HepG2 (cell line): ENCODE results near the gene FHIT. TPM values are rescaled to one million over a fixed set of nuclear protein-coding genes. Genes with fewer than 3 reads are reported as not detected.

ENCODE experiments used
- ATAC-seq: fragments of 200-7000 bp; cut with Tn5 transposase; 3 replicates; pipeline ENCODE4 v1.9.1; 2020; ENCODE audit warnings: mild to moderate bottlenecking, moderate library complexity
- BruUV-seq: library from RNA; stranded (reverse); fragments of 400-500 nt; replicated peaks from 2 replicates; lab custom pipeline; 2021; lab: Mats Ljungman, UMichigan
- CTCF ChIA-PET: fragments of 300-600 bp; formaldehyde crosslinking; extraction: SDS; loops from one replicate; lab custom pipeline; 2021; ENCODE audit warnings: low total read pairs, inconsistent platforms, low intra/inter-chr PET ratio; lab: Yijun Ruan, JAX
- POLR2A ChIA-PET: fragments of 350-600 bp; sonication (Branson Sonifier 250); formaldehyde crosslinking; loops from one replicate; lab custom pipeline; 2020; ENCODE audit warnings: antibody characterized with exemption, inconsistent platforms; lab: Yijun Ruan, JAX
- DNase-seq: peaks from one replicate; pipeline ENCODE4 v3.0.0-alpha.2; 2015; ENCODE audit warnings: low spot score
- FAIRE-seq: peaks from 3 replicates; lab custom pipeline; 2011; peaks lifted over from hg19 to GRCh38; lab: Jason Lieb, UNC
- H2AFZ ChIP-seq: one replicate; pipeline ENCODE4 v1.6.1; 2011; ENCODE audit warnings: low read length, inconsistent platforms
- H3K27ac ChIP-seq: fragments of 300-600 bp; 3 replicates; pipeline ENCODE4 v1.8.0; 2011; ENCODE audit warnings: mixed run types, mild to moderate bottlenecking, mixed read lengths, low read length, inconsistent platforms; ENCODE audit not compliant: insufficient read depth; ENCODE audit errors: extremely low read length
- H3K27me3 ChIP-seq, 2 experiments: fragments of 200-600 bp in 1 of 2; 2 replicates in 1 of 2; 3 replicates in 1 of 2; pipeline versions ENCODE4 v1.6.0 to v1.8.0; 2011; ENCODE audit warnings: low read length in 2 of 2, mild to moderate bottlenecking in 2 of 2, moderate library complexity in 2 of 2, inconsistent platforms in 1 of 2; ENCODE audit not compliant: insufficient read depth in 2 of 2, control insufficient read depth in 1 of 2
- H3K36me3 ChIP-seq, 2 experiments: fragments of 200-600 bp in 1 of 2; replicated peaks in 1 of 2; 2 replicates in 1 of 2; 3 replicates in 1 of 2; pipeline versions ENCODE4 v1.5.1 to v1.8.0; 2011; ENCODE audit warnings: low read length in 2 of 2, inconsistent platforms in 1 of 2; ENCODE audit not compliant: insufficient read depth in 2 of 2, control insufficient read depth in 1 of 2
- H3K4me1 ChIP-seq: 2 replicates; pipeline ENCODE4 v1.5.1; 2012; ENCODE audit warnings: low read length, inconsistent platforms; ENCODE audit not compliant: insufficient read depth
- H3K4me2 ChIP-seq: 2 replicates; pipeline ENCODE4 v1.6.0; 2011; ENCODE audit warnings: low read depth, low read length, inconsistent platforms
- H3K4me3 ChIP-seq, 3 experiments: fragments of 200-600 bp in 1 of 3; sonication (generic), shearing (Covaris generic) in 1 of 3; replicated peaks in 1 of 3; 2 replicates each; pipeline ENCODE4 v1.5.1; 2011 to 2016; ENCODE audit warnings: low read length in 3 of 3, inconsistent platforms in 2 of 3, low read depth in 2 of 3, mild to moderate bottlenecking in 2 of 3, control low read depth in 1 of 3, mixed read lengths in 1 of 3; ENCODE audit not compliant: insufficient read depth in 1 of 3
- H3K79me2 ChIP-seq: one replicate; pipeline ENCODE4 v1.6.1; 2011; ENCODE audit warnings: low read length, inconsistent platforms; ENCODE audit not compliant: insufficient read depth
- H3K9ac ChIP-seq: 2 replicates; pipeline ENCODE4 v1.6.0; 2011; ENCODE audit warnings: mild to moderate bottlenecking, low read depth, low read length, inconsistent platforms; ENCODE audit not compliant: insufficient read depth
- H3K9me3 ChIP-seq: 2 replicates; pipeline ENCODE4 v1.5.1; 2012; ENCODE audit warnings: mild to moderate bottlenecking, low read length
- H4K20me1 ChIP-seq: 2 replicates; pipeline ENCODE4 v1.6.0; 2011; ENCODE audit warnings: inconsistent platforms, mild to moderate bottlenecking, low read length, moderate library complexity; ENCODE audit not compliant: insufficient read depth
- ASH2L ChIP-seq: fragments of 300-600, 200-600 bp; sonication (generic); IDR thresholded peaks from 2 replicates; pipeline ENCODE4 v1.7.0; 2017; ENCODE audit warnings: low read depth, mild to moderate bottlenecking, moderate library complexity, mixed read lengths, low read length; ENCODE audit not compliant: insufficient read length
- ATF4 ChIP-seq, 2 experiments: fragments of 450-650 bp in 1 of 2; sonication (generic) in 1 of 2; formaldehyde crosslinking; IDR thresholded peaks; 2 replicates each; pipeline versions ENCODE4 v1.5.0 to v1.8.0; 2020 to 2022; ENCODE audit warnings: mild to moderate bottlenecking in 1 of 2, missing genetic modification reagents in 1 of 2
- BRD4 ChIP-seq: sonication (generic); formaldehyde crosslinking; IDR thresholded peaks from 2 replicates; pipeline ENCODE4 v1.4.0; 2020; ENCODE audit warnings: missing genetic modification reagents
- EED ChIP-seq: sonication (generic); formaldehyde crosslinking; IDR thresholded peaks from 2 replicates; pipeline ENCODE4 v1.5.0; 2020; ENCODE audit warnings: mild to moderate bottlenecking, missing genetic modification reagents
- EZH2 ChIP-seq: conservative IDR thresholded peaks from 2 replicates; pipeline ENCODE4 v1.6.1; 2012; ENCODE audit warnings: mild to moderate bottlenecking, low read depth, low read length, moderate library complexity
- FLYWCH1 ChIP-seq: sonication (generic); formaldehyde crosslinking; IDR thresholded peaks from 2 replicates; pipeline ENCODE4 v1.8.1; 2023; ENCODE audit warnings: mild to moderate bottlenecking, missing genetic modification reagents
- FOXA3 ChIP-seq: IDR thresholded peaks from 2 replicates; pipeline ENCODE4 v1.6.1; 2016; ENCODE audit warnings: missing genetic modification reagents, missing compliant biosample characterization
- HCFC1 ChIP-seq: fragments of 150-350 bp; IDR thresholded peaks from 2 replicates; pipeline ENCODE4 v1.6.1; 2014; ENCODE audit warnings: low read depth, low read length
- HES4 ChIP-seq: sonication (generic); formaldehyde crosslinking; IDR thresholded peaks from 2 replicates; pipeline ENCODE4 v1.9.0; 2021; ENCODE audit warnings: mild to moderate bottlenecking, missing genetic modification reagents, borderline replicate concordance
- KAT7 ChIP-seq: IDR thresholded peaks from 2 replicates; pipeline ENCODE4 v1.6.1; 2018; ENCODE audit warnings: borderline replicate concordance, missing compliant biosample characterization
- MED8 ChIP-seq: sonication (generic); formaldehyde crosslinking; IDR thresholded peaks from 2 replicates; pipeline ENCODE4 v1.8.1; 2023; ENCODE audit warnings: mild to moderate bottlenecking, missing genetic modification reagents; ENCODE audit not compliant: insufficient replicate concordance
- MEIS1 ChIP-seq: sonication (generic); formaldehyde crosslinking; IDR thresholded peaks from 2 replicates; pipeline ENCODE4 v1.9.0; 2021; ENCODE audit warnings: mild to moderate bottlenecking, missing genetic modification reagents, moderate library complexity, borderline replicate concordance
- NFE2L1 ChIP-seq: sonication (generic); formaldehyde crosslinking; IDR thresholded peaks from 2 replicates; pipeline ENCODE4 v1.4.0; 2020; ENCODE audit warnings: missing genetic modification reagents, mild to moderate bottlenecking, borderline replicate concordance
- NR2F6 ChIP-seq, 2 experiments: IDR thresholded peaks; 2 replicates each; pipeline ENCODE4 v1.6.1; 2016; ENCODE audit warnings: antibody characterized with exemption in 1 of 2, mild to moderate bottlenecking in 1 of 2
- POLR2A ChIP-seq, 2 experiments: IDR thresholded peaks; 2 replicates each; pipeline ENCODE4 v1.6.1; 2011; ENCODE audit warnings: low read depth in 2 of 2, low read length in 2 of 2, mild to moderate bottlenecking in 1 of 2, moderate library complexity in 1 of 2; ENCODE audit not compliant: insufficient read depth in 1 of 2
- RFXAP ChIP-seq: sonication (generic); formaldehyde crosslinking; IDR thresholded peaks from 2 replicates; pipeline ENCODE4 v1.4.0; 2020; ENCODE audit warnings: missing genetic modification reagents, borderline replicate concordance
- SOX5 ChIP-seq: IDR thresholded peaks from 2 replicates; pipeline ENCODE4 v1.6.1; 2016; ENCODE audit warnings: borderline replicate concordance
- SP5 ChIP-seq: IDR thresholded peaks from 2 replicates; pipeline ENCODE4 v1.6.1; 2016; ENCODE audit warnings: low read depth, borderline replicate concordance
- ZBTB3 ChIP-seq: sonication (generic); formaldehyde crosslinking; IDR thresholded peaks from 2 replicates; pipeline ENCODE4 v1.4.0; 2020; ENCODE audit warnings: low read depth, mild to moderate bottlenecking, moderate library complexity, missing genetic modification reagents, borderline replicate concordance
- ZFP41 ChIP-seq: sonication (generic); formaldehyde crosslinking; IDR thresholded peaks from 2 replicates; pipeline ENCODE4 v1.4.0; 2020; ENCODE audit warnings: mild to moderate bottlenecking, missing genetic modification reagents, borderline replicate concordance
- ZNF124 ChIP-seq: sonication (generic); formaldehyde crosslinking; IDR thresholded peaks from 2 replicates; pipeline ENCODE4 v1.4.0; 2020; ENCODE audit warnings: missing genetic modification reagents
- ZNF468 ChIP-seq: sonication (generic); formaldehyde crosslinking; IDR thresholded peaks from 2 replicates; pipeline ENCODE4 v1.8.0; 2022; ENCODE audit warnings: mild to moderate bottlenecking, moderate library complexity, missing genetic modification reagents
- ZNF572 ChIP-seq: sonication (generic); formaldehyde crosslinking; IDR thresholded peaks from 2 replicates; pipeline ENCODE4 v1.5.1; 2020; ENCODE audit warnings: mild to moderate bottlenecking, missing genetic modification reagents
- ZNF589 ChIP-seq: sonication (generic); formaldehyde crosslinking; conservative IDR thresholded peaks from 2 replicates; pipeline ENCODE4 v1.8.0; 2022; ENCODE audit warnings: mild to moderate bottlenecking, moderate library complexity, missing genetic modification reagents
- ZNF616 ChIP-seq: sonication (generic); formaldehyde crosslinking; IDR thresholded peaks from 2 replicates; pipeline ENCODE4 v1.5.0; 2020; ENCODE audit warnings: low read depth, mild to moderate bottlenecking, missing genetic modification reagents
- ZNF703 ChIP-seq: sonication (generic); formaldehyde crosslinking; IDR thresholded peaks from 2 replicates; pipeline ENCODE4 v1.5.1; 2020; ENCODE audit warnings: missing genetic modification reagents, mild to moderate bottlenecking, moderate library complexity, borderline replicate concordance
- ZNF772 ChIP-seq: sonication (generic); formaldehyde crosslinking; IDR thresholded peaks from 2 replicates; pipeline ENCODE4 v1.5.0; 2020; ENCODE audit warnings: mild to moderate bottlenecking, missing genetic modification reagents
- WGBS: methylation state at CpG from one replicate; pipeline ENCODE4 v1.1.6; 2017; ENCODE audit warnings: low lambda C conversion rate; 5-methylcytosine and 5-hydroxymethylcytosine counted together
- in situ Hi-C: cut with HindIII; loops from 2 replicates; pipeline ENCODE4 v1.10.0; 2017; ENCODE audit warnings: low pct_unique_long_range_greater_than_20kb; ENCODE audit not compliant: extremely low pct_ligation_motif_present
- intact Hi-C: fragments of 100-400 bp; cut with micrococcal nuclease; formaldehyde crosslinking; loops from one replicate; pipeline ENCODE4 v1.10.0; 2022; ENCODE audit not compliant: unreplicated experiment
- polyA plus RNA-seq, 8 experiments: library from polyadenylated mRNA; depleted of rRNA in 3 of 8; stranded (reverse) in 7 of 8; unstranded in 1 of 8; fragments of >200 nt; fragmentation: Illumina TruSeq in 4 of 8; extraction: Trizol in 4 of 8; gene quantifications; 2 replicates each; pipeline versions ENCODE4 v1.2.1 to v1.2.3, GENCODE V29; 2011 to 2016; ENCODE audit warnings: low read depth in 4 of 8, missing spikeins in 1 of 8, mixed read lengths in 1 of 8; ENCODE audit not compliant: insufficient read depth in 1 of 8
- total RNA-seq, 5 experiments: library from RNA; depleted of rRNA; stranded (reverse); fragments of >200 nt; fragmentation: Illumina TruSeq; extraction: Trizol; gene quantifications; 2 replicates each; pipeline ENCODE4 v1.2.3, GENCODE V29; 2016; ENCODE audit warnings: low read depth in 1 of 5

FHIT gene
- total and polyA plus RNA-seq, 2 of the 13 experiments (the other 11 are each of a cell fraction or from before 2014, with no cell fraction given) = 4.0 to 4.6 TPM

- in situ Hi-C loops (no loop called here), intact Hi-C loops (no loop called here)
- FAIRE-seq = peak; percentile 73
- POLR2A ChIA-PET = no interaction called here
- Histone ChIP-seq H3K4me1 (peaks cover 28% of the 10 kb centered on the region), H3K79me2 (no peaks in the 10 kb centered on the region), H3K9ac (no peak overlapping the region), H3K27ac (peak overlapping the region; percentile 45), H2AFZ (no peak overlapping the region), H3K9me3 (no peaks in the 10 kb centered on the region), H3K4me3 (no peak overlapping the region), H4K20me1 (no peaks in the 10 kb centered on the region), H3K4me2 (peak overlapping the region; percentile 30; the same call in 1 of the 2 replicates), H3K36me3 (no peaks in the 10 kb centered on the region), H3K27me3 (no peaks in the 10 kb centered on the region; a peak in 1 of 5 replicates)
- CTCF ChIA-PET = no interaction called here
- peak; percentile 100 for ATAC-seq
- WGBS = 26% methylated on average over 3 of the region's 6 CpGs
- no TSS peak for BruUV-seq
- peak; percentile 93 for DNase-seq
- TF ChIP-seq MEIS1 (CRISPR knock-in tag) (0 out of 2 replicates have a peak, but pooled peaks have one; percentile 55), ASH2L (peak; percentile 58), ZNF124 (CRISPR knock-in tag) (0 out of 2 replicates have a peak, but pooled peaks have one; percentile 37), MED8 (CRISPR knock-in tag) (no peak), NFE2L1 (CRISPR knock-in tag) (no peak), FOXA3 (peak; percentile 95), ZNF703 (CRISPR knock-in tag) (no peak), HES4 (CRISPR knock-in tag) (no peak), EZH2 (no peak), ZNF616 (CRISPR knock-in tag) (no peak), ZNF589 (CRISPR knock-in tag) (no peak), ATF4 (CRISPR knock-in tag; IDR thresholded peaks at IDR 0.05) (no peak), RFXAP (CRISPR knock-in tag) (no peak), KAT7 (CRISPR knock-in tag) (no peak), SOX5 (CRISPR knock-in tag) (peak; percentile 67; the same call in 1 of the 2 replicates), FLYWCH1 (CRISPR knock-in tag) (no peak), NR2F6 (IDR thresholded peaks at IDR 0.05) (peak; percentile 92), NR2F6 (CRISPR knock-in tag; IDR thresholded peaks at IDR 0.05) (peak; percentile 92), ZNF468 (CRISPR knock-in tag) (no peak), BRD4 (CRISPR knock-in tag) (no peak), ZBTB3 (CRISPR knock-in tag) (no peak), ZNF572 (CRISPR knock-in tag) (no peak), EED (no peak), SP5 (CRISPR knock-in tag) (no peak; the same call in 1 of the 2 replicates), POLR2A (IDR thresholded peaks at IDR 0.05; ENCODE audit: insufficient read depth in 1 of 2, low read depth in 2 of 2, low read length in 2 of 2) (no peak), ZNF772 (CRISPR knock-in tag) (no peak), HCFC1 (no peak), ZFP41 (CRISPR knock-in tag) (no peak)
Measured at GRCh38 chr3:59798372-59799086, 1452.7 kb downstream of the FHIT start.
